Activated CD8-positive, alpha-beta memory T cell treated with anti-CD3 and anti-CD28 coated beads for 48 hours (primary cell): ENCODE data around the gene SPOCD1.

Source experiments
- DNase-seq, 3 experiments: peaks; one replicate each; pipeline ENCODE4 v3.0.0-alpha.2; 2020; ENCODE audit warnings: low read depth in 2 of 3, low spot score in 2 of 3

SPOCD1 gene

DNA sequence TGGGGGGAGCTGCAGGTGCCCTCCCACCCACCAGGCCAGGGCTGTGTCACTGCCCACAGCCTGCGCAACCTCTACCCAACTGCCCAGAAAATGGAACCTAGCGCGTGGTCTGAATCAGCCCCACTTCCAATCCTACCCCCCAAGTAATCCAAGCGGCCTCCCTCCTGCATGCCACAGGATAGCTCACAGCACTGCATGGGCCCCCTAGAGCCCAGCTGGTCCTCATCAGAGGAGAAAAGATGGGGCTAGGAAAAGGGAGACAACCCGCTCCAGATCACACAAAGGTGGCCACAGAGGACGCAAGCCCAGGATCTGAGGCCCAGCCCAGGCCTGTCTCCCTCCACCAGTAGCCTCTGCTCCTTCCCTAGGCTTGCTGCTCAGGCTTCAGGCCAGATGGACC is 57.8 kb downstream of the SPOCD1 start:
- no peak for DNase-seq

DNA sequence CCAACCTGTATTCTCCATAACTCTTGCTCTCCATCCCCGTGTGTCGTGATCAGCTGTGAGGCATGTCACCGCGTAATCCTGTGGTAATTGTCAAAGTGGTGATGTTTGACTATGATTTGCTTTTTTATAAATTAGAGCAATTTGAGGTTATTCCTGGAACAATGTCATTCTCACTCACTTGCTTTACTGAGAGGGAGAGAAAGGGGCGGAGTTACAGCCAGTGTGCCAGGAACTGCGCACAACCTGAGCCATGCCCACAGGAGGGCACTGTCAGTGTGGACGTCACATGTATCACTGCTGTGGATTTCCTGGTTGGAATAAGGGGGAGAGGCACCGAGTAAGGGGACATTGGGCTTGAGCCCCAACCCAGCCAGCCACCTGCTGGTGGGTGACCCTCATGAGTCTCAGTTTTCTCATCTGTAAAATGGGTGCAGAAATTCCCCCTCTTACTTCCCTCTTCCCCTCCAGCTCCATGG is 58.6 kb downstream of the SPOCD1 start:
- no peak for DNase-seq

DNA sequence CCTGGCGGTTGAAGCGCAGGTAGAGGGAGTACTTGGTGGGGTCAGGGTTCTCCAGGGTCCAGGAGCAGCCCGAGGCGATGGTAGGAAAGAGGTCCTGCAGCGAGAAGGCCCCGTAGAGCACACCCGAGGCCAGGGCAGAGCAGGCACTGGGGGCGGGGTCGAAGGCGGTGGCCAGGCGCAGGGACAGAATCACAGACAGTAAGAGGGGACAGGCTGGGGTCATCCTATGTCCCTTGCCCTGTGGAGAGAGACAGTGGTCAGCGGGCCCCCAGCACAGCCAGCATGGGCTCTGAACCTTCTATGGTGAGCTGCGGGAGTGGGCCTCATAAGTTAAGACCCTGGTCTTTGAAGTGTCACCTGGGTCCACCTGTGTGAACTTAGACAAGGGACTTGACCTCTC is 59.2 kb downstream of the SPOCD1 start:
- no peak for DNase-seq

DNA sequence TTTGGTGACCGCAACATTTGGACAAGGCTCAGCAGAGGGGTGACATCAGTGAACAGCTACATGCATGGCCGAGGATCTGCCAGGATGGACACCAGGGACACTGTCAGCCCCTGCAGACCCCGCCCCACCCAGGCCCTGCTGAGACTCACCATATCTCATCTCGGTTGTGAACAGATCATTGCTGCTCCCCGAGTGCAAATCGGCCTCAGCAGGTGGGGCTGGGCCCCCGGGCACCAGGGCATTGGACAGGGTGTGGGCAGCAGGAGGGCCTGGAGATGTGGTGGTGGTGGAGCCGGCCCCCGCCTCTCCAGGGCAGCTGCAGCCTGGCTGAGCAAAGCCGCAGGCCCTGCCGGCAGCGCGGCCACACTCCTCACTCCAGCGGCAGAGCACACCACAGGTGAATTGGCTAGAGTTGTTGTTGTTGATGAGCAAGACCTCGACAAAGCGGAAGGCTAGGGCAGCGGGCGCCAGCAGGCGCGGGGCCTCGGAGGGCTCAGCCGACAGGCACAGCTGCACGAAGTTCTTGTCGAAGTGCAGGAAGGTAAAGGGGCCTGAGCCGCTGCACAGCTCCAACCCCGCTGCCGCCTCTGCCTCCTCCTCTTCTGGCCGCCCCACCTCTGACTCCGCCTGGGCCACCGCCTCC is 59.9 kb downstream of the SPOCD1 start:
- no peak for DNase-seq

DNA sequence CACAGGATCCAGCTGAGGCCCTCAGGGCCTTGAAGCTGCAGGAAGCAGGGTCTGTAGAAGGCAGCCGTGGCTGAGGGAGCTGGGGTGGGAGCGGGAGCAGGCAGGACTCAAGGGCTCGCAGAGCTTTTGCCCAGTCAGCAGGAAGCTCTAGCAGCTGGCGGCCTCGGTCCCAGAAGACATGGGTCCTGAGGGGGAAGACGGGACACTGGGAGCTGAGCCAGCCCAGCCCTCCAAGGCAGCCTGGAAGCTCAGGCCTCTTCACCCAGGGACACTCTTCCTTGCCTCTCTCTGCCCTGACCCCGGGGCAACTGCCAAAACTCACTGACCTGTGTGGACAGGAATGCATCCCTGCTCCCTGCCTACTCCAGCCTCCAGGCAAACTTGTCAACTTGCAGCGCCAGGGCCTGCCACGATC is 60.6 kb downstream of the SPOCD1 start:
- DNase-seq: no peak

DNA sequence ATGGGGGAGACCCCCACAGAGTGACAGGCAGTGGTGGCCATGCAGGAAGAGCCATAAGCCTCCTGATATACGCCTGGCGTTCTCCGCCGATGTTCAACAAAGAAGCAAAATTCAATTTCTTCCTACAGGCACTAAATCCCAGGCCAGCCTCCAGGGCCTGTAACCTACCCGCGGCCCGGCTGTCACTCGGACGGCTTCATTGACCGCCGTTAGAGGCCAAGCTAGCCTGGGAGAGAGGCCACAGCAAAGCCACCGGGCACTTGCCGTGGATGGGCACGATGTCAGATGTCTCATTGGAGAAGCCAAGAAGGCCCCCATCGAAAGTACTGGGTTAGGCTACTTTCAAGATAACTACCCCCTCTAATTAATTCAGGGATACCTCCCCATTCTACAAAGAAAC is 61.4 kb downstream of the SPOCD1 start:
- no peak for DNase-seq

DNA sequence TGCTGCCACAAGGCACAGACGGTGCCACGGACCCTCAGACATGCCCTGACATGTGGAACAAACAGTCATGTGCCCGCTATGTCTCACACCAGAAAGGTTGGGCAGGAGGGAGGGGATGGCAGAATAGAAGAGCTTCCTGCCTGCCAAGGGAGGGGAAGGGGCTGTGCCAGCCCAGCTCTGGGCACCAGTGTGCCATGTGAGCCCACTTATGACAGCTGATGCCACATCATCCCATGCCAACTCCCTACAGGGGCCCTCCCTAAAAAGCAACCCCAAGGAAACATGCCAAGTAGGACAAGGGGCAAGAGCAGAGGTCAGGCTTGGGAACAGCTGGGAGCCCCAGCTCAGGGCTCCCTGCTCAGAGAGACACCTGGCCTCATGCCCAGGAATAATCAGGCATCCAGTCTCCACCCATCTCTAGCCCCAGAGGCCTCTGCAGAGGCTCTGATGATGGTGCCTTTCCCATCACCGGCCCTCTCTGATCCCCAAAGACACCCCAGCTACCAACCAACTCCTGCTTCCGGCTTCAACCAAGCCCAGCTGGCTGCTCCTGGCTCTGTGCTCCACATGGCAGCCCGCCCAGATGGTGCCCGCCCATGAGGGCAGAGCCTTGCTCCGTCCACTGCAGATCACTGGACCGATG is 62.0 kb downstream of the SPOCD1 start:
- DNase-seq: no peak

DNA sequence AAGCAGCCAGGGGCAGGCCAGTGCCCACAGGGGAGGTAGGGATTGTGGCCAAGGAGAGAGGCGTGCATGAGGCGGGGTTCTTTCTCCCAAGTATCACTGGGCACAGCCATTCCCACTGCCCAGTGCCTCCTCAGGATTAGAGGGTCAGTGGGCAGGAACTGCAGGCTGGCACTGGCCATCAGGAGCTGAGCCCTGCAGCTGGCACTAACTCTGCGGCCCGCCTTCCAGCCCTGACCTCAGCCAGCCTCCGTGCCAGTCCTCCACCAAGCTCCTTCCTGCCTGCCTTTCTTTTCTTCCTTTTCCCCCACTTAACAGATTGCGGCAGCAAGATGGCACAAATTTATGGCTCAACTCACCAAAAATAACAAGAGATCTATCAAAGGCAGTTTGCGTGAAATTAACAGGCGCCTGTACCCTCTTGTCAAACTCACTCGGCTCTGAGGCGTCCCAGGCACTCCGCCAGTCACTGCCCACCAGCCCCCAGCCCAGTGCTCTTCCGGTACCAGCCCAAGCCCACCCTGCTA is 62.8 kb downstream of the SPOCD1 start:
- no peak for DNase-seq

DNA sequence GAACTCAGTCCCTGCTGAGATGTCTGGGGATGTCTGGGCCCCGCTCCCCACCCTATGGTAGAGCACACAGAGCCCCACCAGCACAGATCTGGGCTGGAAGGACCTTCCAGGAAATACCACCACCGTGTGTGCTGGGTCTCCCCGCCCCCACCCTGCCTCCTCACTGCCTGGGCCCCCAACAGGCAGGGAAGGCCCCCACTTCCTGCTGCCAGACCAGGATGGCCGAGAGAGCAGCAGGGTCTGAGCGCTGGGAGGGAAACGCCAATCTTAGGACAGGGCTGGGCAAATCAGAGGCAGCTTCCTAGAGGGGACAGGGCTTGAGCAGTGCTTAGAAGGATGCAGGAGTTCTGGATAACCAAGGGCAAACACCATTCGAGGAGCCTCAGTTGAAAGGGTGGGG is 63.6 kb downstream of the SPOCD1 start:
- DNase-seq: no peak

DNA sequence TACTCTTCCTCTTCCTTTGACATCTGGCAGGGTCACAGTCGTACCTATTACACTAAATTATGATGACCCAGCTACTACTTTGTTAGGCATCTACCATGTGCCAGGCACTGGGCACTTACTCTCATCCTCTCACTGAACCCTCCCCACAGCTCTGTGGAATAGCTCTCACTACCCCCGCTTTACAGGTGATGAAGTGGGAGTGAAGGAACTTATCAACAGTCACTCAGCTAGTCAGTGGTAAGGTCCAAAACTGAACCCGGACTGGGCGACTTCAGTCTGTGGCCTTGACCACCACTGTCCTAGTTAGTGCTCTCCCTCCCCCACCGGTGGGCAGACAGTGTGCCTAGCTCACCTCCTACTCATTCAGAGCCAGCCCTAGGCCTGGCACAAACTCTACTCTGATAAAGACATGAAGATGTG is 64.0 kb downstream of the SPOCD1 start:
- no peak for DNase-seq

DNA sequence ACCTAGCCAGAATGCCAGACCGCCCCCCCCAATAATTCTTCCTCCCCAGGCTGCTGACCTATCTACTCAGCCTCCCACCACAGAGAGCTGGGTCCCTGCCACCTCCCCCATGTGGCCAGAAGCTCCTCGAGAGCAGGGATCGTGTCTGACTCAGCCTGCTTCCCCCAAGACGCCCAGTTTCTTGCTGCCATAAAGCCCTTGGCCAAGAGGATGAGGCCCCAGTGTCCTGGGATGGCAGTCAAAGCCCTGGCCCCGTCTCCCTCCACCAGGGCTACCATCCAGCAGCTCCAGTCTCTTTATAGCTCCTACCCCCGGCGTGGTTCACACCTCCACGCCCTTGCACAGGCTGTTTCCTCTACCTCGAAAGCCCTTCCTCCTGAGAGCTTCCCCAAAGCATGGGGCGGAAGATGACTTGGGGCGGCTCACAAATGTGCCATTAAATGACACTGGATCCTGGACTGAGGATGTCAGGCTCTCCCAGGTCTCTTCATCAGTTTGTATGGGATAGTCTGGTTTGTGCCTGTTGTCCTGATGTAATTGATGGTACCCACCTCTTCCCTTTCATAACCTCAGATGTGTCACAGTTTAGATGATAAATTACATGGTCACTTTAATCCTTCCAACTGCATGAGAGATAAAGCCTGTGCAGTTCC is 64.8 kb downstream of the SPOCD1 start:
- no peak for DNase-seq

DNA sequence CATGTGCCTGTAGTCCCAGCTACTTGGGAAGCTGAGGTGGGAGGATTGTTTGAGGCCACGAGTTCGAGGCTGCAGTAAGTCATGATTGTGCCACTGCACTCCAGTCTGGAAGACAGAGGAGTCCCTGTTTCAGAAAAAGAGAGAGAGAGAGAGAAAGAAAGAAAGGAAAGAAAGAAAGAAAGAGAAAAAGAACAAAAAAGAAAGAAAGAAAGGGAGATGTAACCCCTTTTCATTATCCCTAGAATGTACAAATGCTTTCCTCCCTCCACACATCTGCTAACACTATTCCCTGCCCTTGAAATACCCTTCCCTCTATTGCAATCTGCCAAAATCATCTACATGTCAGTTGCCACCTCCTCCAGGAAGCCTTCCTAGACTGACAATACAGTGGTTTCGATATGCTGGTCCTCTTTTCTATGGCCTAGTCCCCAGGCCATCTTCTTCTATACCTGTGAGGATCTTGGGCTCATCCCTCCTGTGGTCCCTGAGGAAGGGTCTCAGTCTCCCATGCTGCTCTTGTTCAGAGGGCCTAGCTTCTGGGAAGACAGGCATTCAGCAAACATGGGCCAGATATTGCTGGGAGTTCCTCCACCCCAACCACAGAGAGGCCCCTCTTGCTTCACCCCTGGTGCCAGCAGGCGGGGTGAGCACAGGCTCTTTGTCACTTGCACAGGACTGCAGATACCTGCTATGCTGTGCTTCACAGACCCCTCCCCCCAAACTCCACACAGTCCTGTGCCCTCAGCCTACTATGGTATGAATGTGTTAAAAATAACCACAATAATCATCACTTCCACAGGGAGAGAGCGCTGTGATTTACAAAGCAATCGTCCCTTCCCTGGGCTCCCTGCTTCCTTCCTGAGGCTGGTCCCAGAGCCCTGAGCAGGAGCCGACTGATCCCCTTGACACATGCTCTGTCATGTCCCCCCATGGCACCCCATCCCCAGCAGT is 65.8 kb downstream of the SPOCD1 start:
- no peak for DNase-seq

DNA sequence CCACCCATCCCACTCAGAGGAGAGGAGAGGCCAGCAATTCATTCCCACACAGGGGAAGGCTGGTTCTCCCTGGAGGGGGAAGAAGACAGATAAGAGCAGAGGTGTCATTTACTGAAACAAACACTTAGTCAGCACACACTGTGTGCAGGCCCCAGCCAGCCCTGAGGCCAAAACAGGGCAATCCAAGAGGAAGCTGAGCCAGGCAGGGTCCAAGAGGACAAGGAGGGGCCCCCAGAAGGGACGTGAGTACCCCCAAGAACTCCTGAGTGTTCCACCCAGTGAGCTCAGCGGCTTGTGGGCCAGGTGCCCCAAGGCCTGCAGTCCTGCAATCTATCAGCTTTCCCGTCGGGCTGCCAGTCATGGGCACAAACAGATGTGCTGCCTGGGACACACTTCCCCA is 67.5 kb downstream of the SPOCD1 start:
- no peak for DNase-seq

DNA sequence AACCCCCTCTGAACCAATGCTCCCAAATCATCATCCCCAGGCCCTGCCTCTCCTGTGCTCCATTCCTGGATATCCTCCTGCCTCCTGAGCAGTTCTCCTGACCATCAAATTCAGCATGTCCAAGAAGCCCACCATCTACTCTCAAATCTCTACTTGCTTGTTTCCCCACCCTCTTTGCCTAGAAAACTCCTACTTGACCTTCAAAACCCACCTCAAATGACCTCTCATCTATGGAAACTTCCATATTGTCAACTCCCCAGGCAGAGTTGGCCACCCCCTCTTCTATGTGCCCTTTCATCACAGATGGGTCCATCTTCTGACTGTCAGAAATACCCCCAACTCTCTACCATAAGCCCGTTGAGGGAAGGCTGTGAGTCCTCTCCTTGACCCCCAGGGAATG is 68.5 kb downstream of the SPOCD1 start:
- no peak for DNase-seq

DNA sequence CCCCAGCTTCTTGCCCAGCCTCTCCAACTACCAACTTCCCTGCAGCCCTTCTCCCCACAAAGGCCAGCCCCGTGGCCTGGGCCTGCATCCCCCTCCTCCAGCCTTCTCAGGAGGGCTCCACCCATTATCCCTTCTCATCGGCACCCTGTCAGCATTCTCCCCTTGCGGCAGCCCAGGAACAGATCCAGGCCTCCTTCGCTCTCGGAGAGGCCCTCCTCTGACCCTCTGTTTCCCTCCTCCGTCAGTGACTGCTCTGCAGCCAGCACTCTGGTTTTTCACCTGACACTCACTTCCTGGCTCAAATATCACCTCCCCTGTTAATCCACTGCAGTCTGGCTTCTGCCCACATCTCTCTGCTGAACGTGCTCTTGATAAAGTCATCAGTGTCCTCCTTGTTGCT is 69.1 kb downstream of the SPOCD1 start:
- no peak for DNase-seq

DNA sequence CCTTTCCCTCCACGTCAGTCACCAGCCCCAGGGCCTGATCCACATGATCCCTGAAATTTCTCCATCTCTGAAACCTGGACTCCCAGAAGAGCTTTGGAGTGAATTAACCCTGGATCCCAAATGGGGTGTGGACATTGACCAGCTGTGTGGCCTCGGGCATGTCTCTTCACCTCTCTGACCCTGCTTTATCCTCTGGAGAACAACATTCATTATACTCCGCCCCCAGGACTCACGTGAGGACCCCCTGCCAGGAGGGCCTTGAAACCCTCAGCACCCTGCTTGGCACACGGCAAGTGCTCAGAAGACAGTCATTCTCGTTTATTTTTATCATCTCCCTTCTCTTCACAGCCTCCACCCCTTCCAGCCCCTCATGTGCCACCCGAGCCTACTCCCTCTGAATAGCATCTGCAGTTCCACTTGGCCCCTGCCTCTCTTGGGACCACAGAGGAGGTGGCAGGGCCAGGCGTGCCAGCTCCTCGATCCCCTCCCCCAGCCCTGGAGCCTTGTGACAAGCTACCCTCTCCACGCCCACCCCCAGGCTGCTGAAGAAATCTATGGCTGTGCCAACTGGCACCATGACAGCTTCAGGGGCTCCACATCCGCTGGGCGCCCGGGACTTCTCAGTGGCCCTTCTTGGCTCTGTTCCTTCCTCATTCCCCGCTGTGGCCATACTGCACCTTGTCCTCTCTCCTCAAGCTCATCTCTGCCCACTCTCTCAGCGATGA is 69.7 kb downstream of the SPOCD1 start:
- DNase-seq: no peak

DNA sequence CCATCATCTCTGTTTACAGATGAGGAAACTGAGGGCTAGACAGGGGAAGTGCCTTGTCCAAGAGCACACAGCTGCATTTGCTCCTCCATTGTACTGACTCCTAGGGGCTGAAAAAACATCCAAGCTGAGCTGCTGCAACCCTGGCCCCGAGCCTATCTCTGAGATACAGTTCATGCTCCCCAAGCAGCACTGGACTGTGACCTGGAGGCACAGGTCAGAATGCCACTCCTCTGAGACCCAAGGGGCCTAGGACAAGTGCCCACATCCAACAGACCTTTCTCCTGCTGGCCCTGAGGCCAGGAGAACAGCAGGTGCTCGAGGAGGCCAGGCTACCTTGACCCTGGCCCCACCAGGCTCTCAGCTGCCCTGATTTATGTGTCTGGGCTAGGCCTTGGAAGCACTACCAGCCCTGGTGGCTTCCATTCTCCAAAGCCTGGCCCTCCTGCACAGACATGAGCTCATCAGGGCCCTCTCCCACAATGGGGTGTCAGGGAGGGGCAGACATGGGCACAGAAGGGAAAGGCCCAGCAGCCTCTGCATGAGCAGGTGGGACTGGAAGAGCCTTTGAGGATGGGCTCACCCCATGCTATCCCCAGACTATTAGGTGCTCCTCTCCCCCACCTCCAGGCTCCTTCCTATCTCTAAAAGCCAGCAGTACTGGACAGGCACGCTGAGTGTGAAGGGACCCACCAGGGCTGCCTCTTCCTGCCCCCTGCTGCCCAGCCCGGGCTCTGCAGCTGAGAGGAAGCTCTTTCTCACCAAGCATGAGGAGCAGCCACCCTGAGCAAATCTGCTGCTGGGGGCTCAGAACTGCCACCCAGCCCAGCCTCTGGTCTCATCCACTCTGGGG is 70.5 kb downstream of the SPOCD1 start:
- DNase-seq: no peak

DNA sequence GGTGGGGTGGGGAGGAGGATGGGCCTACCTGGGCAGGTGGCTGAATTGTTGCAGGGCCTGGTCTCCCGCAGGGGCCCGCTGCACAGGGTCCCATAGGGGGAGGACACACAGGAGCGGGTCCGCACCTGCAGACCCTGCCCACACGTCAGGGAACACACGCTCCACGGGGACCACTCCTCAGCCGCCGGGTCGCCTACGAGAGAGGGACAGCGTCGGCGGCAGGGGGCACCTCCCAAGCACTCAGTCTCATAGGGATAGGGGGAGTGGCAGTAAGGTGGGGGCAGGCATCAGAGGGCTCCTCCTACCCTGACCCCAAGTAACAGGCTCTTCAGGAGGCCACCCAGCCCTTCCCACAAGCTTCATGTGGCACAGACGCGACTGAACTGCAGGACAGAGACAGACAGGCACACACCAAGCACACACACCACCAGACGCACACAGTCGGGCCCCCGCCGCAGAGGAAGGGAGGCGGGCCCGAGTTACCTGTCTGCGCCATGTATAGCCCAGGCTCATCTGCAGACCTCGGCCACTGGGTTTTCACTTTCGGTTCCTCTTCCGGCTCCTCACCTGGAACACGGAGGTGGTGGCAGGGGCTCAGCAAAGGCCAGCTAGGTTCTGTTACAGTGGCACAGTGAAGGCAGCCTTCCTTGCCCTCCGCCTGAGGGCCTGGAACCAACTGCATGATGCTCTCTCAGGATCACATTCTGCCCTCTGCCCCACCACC is 71.5 kb downstream of the SPOCD1 start:
- DNase-seq: no peak
